SIG-M5 (cell line): Measurements from ENCODE around the gene C1orf198.
A peak's percentile ranks its signal among the peaks of the same experiment; 100 is the strongest.

Experiments used
- DNase-seq: peaks from one replicate; lab custom pipeline; 2025; lab: John Stamatoyannopoulos, UW

C1orf198 gene

DNA sequence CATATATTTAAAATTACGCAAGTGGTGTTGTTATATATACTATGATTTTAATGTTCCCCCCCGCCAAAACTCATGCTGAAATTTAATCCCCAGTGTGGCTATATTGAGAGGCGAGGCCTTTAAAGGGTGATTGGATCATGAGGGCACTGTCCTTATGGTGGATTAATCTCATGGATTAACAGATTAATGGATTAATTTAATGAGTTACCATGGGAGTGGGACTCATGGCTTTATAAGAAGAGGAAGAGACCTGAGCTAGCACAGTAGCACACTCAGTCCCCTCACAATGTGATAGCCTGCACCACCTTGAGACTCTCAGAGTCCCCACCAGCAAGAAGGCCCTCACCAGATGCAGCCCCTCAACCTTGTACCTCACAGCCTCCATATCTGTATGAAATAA lies 34.8 kb downstream of the C1orf198 start:
- no peak for DNase-seq

DNA sequence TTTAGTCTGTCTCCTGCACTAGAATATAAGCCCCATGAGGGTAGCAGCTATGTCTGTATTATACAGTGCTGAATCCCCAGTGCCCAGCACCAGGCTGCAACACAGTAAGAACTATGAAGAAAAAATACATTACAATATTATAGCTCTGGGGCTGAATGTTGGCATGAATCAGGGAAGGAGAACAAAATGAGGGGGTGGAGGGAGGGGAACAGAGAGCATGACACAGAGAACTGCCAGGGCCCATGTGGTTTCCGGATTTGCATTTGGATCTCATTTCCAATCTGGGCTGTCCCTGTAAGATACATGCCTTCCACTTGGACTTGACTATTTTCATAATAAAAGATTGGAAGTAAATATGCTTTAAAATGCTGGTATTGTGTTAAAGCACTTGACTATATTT lies 35.8 kb downstream of the C1orf198 start:
- DNase-seq, result no peak

DNA sequence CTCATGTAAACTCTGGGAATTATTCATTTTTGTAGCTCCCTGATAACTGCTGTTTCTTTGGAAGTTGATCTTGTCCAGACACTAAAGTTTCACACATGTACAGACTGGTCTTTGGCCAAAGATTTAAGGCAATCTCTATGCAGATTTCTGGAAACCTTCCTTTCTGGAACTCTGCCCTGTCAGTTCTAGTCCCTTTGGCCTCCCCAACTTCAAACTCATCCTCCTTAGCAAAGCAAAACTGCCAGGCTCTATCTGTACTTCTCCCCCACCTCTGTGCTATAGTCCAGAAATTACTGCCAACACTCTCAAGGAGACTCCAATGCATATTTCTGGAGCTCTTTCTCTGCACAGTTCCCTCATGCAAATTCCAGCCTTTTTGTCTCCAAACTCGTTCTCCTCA lies 36.5 kb downstream of the C1orf198 start:
- DNase-seq, result no peak

DNA sequence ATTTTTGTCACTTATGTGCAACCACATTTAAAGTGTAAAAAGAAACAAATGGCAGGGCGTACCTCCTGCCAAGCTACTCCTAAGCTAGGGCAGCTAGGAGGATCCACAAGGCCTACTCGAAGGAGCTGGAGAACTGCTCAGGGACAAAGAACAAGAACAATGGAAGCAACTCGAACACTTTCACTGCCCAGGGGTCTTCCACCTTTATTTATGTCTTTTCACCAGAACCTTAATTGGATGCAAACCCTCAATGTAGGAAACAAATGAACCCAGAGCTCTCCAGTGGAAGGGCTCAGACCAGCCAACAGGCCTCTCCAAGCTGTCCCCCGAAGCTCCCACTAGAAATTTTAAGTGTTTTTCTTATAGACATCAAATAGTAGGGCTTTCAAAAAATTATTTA lies 39.9 kb downstream of the C1orf198 start:
- no peak for DNase-seq

DNA sequence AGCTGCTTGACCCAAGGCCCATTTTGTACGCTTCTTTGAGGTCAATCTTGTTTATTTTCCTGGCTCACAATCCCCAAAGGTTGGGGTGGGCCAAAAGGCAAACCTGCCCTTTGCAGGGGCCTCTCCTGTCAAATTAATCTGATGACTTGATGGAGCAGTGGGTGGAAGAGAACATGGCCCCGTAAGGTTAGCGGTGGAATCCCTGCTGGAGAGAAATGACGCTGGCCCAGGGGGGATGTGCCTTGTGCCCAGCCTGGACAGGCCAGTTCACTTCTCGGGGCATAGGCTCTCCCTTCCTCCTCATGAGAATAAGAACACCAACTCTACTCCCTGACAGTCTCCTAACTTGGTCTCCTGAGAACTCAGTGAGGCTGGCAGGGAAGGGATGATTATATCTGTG lies 40.5 kb downstream of the C1orf198 start:
- DNase-seq, result no peak

DNA sequence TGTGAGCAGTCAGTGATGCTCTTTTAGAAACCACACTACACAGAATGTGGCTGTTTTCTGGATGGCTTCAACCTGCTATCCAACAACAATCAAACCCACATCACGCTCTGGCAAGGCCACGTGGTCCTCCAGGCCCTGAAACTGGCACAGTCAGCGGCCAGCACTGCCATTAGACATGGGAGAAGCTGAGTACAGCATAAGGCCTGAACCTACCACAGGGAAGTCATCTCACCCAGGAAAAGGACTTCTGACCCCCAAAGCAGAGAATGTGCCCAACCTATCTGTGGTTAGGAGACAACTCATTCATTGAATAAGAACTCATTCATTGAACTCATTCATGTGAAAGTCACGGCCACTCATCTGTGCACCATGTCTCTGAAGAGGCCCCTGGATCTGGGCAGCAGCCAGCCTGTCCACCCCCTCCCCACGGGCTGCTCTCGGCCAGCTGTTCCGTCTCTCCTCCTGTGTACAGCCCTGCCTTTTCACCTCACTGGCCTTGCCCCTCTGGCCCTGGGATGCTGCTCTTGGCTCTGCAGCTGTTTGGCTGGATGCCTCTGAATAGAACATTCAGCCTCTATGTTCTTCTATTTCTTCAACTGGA lies 41.1 kb downstream of the C1orf198 start:
- DNase-seq, result no peak

DNA sequence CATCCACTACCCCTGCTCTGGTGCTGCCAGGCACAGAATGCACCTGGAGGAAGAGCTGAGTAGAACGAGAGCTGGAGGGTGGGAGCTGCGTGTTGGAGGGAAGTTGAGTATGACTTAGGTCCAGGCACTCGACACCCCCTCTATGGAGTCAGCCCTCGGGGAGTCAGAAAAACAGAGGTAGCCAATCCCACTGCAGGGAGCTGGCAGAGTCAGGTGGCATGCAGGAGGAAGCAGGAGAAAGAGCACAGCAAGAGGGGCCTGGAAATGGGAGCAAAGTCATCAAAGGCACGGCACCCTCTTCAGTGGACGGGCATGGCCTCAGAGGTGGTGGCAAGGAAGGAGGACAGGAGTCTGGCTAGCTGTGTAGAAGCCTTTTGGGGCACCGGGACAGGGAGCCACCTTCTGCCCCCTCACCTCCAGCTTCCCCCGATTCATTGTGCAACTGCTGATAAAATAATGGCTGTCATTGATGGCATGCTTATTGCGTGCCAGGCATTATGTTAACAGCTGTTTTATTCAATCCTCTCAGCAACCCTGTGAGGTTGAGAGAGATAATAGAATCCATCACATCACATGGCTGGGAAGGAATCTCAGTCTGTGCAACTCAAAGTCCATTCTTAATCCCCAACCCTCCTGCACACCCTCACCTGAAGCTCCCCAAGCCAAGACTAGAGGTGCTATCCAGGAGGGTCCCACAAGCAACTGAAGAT lies 42.0 kb downstream of the C1orf198 start:
- no peak for DNase-seq

DNA sequence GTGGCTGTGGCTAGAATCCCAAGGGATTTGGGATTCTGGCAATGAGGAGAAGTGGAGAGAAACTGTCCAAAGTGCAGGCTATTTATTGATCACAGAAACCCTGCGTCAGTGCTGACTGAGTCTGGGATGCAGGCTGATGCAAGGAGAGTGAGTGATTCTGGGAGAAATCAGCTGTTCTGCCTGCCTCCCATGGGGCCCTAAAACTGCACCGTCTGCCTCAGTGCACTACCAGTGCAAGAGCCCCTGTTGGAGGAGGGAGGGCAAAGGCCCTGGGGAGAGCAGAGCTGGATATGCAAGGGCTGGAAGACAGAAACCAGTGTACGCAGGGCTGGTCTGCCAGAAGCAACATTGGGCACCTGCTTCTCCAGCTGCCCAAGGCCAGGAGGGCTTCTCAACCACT lies 42.6 kb downstream of the C1orf198 start:
- no peak for DNase-seq

DNA sequence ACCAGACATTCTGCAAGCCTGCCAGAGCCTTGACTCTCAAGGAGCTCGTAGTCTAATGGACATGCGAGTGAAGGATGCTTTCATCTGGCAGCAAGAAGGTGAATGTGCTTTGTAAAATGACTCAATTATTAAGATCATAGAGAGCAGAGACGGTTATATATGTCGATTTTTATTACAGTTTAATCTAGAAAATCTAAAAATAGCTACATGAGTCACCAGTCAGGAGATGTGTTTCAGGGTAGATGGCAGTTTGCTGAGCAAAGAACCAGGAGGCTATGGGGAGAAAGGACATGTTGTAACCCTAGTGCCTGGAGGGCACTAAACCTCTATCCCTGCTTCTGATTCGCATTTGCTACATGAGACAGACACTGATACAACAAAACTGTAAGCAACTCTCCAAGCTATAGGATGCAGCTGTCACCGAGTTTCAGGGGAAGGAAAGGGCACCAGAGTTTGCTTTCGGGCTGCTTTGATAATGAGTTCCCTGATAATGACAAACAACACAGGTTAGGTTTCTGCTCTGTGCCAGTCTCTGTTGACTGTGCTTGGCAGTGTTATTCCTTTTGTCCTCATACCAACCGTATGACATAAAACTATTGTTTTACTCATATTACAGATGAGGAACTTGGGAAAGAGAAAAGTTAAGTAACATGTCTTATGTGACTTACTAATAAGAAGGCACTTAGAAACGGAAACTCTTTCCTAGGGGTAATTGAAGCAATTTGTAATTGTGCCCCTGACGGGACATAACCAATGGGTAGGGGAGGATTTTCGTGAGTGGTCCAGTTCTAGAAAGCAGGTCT lies 43.2 kb downstream of the C1orf198 start:
- peak; percentile 34 for DNase-seq

DNA sequence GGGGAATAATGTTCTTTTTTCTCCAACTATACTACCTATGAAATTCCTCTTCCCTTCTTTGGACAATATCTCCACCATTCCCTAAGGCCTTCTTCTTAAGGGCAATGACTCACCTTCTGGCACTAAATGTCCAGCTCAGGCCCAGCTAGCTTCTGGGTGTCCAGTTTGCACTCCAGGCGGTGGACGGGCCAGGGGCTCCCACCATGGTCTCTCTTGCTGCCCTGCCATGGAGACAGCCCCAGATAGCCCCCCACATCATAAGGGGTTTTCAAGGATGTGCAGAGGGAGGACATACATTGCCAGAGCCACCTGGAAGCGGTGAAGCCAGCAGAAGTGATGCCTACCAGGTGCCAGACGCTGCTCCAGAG lies 43.8 kb downstream of the C1orf198 start:
- no peak for DNase-seq

DNA sequence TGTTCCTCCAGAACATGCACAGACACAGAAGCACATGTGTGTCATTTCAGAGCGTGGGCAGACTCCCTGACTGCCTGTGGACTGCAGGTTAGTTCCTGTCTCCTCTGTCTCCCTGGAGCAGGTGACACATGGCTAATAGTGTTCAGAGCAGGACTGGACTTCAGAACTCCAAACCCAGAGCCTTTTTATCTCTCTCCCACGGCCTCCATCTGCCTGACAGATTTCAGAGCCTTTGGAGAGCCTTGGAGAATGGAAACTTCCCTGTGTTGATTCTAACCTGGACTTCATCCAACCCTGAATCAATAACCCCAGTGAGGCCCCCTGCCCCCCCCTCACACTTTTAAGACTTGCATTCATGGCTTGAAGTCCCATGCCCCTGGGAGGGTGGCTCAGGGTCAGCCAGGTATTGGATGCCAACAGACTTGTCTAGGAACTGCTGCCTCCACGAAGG lies 44.4 kb downstream of the C1orf198 start:
- no peak for DNase-seq

DNA sequence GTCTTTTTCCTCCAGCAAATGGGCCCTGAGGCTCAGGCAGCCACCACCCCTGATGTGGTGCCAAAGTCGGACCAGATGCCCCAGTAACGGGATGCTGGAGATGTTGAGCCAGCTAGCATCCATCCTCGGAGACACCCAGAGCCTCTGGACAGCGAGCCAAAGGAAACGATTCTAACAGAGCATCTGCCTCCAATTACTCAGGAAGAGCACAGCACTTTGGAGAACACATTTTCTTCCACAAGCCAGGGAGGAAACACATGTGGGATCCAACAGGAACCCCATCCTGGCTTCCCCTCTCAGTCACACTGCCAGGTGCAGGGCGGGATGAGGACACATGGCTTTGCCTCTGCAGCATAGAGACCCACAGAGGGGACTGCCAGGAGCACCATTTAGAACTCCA lies 44.9 kb downstream of the C1orf198 start:
- no peak for DNase-seq

DNA sequence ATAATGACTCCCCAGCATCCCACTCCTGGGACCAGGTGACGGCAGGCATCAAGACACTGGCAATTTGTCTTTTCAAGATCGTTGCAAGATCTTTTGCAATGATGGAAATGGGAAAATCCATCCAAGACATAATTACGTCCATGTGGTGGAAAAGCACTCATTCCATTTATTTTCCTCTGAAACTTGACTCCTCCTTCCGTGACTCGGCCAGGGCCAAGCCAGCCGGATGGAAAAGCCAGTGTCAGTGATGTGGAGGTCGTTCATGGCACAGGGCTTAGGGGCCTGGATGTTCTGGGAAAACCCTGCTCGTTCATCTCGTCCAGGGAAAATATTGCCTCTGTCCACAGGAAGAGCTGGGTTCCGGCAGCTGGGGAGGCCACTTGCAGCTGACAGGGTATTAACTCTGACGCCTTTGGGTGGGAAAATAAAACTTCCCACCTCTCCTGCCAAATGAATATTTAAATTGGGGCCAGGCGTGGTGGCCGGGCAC lies 46.2 kb downstream of the C1orf198 start:
- DNase-seq, result no peak

DNA sequence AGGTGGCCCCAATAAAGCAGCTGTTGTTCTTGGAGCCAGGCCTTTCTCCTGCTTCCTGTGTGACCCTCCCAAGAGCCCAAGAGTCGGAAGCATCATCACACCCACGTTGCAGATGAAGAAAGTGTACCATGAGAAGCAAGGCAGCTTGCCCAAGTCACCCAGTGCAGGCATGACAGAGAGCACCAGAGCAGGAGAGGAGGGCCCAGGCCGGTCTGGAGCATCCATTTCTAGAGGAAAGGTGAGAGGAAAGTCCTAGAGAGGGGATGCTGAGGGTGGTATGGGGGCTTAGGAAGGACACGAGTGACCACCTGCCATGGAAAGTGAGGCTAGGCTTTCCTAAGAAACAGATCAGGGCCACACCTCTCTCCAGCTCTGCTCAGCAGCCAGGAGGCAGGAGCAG lies 47.0 kb downstream of the C1orf198 start:
- DNase-seq, result no peak

DNA sequence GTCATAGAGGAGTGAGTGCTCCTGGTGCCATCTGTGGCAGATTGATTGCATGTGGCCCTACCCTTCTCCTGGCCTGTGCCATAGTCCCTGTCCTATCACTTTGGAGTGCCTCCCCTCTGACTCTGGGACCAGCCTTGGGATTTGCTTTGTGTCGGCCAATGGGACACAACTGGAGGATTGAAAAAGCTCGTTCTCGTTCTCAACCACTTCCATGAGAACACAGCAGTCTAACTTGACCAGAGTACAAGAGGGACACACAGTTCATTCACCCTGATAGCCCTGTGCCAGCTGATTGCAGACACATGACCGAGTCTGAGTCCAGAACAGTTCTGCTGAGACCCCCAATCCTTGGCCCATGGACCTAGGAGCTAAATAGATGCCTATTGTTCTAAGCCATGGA lies 47.8 kb downstream of the C1orf198 start:
- no peak for DNase-seq

DNA sequence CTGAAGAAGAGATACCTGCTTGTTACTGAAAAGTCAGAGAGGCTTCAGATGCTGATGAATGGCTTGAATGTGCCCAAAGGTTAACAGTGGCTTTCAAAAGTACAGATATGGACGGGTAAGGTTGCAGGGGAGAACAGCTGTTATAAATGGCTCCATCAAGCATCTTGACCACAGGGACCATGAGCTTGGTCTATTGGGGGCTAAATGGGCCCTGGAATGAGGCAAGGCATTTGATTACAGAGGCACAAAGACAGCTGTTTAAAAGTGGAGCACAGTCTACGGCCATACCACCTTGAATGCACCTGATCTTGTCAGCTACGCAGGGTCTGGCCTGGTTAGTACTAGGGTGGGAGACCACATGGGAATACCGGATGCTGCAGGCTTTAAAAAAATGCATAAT lies 48.3 kb downstream of the C1orf198 start:
- DNase-seq, result no peak

DNA sequence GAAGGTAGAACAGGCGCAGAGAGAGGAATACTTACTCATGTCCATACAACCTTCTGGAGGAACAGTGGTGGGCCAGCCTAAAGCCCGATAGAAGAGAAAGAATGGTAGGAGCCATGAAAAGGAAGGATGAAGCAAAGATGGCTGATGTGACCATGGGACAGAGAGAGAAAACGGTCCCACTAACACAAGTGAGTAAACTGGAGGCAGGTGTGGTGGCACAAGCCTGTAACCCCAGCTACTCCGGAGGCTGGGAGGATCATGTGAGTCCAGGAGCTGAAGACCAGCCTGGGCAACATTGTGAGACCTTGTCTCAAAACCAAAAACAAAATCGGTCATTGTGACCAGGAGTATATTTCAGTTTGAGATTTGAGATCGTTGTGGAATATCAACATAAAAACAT lies 49.4 kb downstream of the C1orf198 start:
- no peak for DNase-seq

DNA sequence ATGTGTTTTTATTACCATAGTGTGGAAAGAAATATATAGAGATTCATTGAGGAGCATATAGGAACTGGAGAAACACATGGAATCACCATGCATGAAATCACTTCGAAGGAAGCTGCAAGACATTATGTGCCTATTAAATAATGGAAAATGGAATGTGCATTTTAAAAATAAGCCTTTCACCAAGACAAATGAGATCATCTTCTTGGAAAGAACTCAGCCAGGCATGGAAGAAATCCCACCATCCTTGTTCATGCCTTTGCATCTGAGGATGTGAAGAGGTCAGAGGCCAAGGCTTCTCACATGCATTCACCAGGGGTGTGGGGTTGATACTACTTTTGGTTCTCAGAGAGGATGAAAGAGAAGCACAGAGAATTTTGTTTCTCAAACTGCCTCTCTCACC lies 50.0 kb downstream of the C1orf198 start:
- no peak for DNase-seq

DNA sequence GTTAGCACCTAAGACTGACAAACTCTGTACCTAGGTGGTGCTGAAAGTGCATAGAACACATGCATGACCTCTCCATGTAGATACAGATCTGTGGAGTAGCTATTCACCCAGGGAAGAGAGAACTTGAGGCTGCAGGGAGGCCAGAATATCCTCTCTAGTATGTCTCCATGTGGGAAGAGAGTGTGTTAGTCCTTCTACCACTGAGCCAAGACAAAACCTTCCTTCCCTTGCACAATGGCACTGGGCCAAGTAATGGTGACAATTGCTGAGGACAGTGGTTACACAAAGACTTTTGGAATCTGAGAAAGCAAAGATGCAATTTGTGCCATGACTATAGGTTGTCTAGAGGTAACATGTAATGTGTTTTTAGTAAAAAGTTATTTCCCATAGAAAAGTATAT lies 52.3 kb downstream of the C1orf198 start:
- no peak for DNase-seq

DNA sequence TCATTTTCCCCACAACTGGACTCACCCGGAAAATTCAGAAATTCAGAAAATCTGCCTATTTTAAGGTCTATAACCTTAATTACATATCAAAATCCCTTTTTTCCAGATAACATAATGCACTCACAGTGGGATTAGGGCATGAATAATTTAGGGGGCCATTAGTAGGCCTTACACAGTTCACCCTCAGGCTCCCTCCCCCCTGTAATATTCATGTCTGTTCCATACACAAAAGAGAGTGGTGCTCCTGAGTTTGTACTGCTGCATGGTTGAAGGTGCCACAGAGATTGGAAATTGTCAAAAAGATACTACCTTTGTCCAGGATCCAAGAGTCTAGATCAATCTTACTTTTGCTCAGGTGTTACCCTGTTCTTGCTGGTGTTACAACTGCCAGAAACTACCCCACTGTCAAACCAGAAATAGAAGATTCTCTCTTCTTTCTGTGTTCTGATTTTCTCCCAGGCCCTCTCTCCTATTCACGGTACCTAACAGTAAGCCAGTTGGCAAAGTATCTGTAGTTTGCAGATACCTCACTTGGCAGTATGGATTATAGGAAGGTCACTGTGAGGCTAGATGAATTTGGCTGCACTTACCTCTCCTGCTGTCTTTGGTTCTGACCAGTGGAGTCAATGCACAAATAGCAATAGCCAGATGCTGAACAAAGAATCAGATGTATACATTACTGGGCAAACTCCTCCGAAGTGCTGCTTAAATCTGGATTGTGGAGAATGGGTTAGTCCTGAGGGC lies 53.2 kb downstream of the C1orf198 start:
- DNase-seq, result no peak

DNA sequence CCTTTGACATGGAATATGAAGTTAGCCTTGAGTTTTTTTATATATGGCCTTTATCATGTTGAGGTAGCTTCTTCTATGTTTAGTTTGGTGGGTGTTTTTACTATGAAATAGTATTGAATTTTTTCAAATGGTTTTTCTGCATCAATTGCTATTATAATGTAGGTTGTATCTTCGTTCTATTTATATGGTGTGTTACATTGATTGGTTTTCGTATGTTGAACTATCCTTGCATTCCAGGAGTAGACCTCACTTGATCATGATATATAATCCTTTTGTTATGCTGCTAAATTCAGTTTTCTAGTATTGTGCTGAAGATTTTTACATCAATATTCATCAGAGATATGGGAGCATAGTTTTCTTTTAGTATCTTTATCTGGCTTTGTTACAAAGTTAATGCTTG lies 55.8 kb downstream of the C1orf198 start:
- DNase-seq, result no peak

DNA sequence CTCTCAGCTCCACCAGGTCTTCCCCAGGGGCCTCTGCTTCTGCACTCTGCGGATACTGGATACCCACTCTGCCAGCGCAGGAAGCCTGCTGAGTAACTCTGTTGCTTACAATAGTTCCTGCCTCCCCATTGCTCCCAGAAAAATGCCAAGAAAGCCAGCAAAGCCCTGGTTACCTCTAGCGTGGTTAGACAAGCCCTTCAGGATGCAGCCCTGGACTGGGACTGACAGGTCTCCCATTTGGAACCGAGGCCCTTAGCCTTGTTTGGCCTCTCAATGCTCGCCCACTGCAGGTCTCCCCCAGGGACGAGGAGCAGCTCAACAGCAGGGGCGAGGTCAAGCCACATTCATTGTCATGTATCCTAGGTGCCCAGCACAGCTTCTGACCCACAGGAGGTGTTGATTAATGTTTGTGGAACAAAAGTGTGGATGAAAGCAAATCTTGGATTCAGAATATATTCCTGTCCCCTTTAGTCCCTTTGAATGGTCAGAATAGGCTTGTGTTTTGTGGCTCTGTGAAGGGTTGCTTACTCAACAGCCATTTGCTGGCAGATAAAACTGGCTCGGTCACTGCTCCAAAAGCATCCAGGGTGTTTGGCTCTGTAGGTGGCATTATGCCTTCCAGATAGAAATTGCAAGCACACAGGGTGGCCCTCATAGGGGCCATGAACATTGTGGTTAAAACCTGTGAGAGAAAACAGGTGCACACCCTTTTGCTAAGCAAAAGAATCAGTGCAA lies 58.9 kb downstream of the C1orf198 start:
- DNase-seq, result no peak
